H9 (cell line): Measurements from ENCODE around the gene ZNF212. TPM values are rescaled to one million over a fixed set of nuclear protein-coding genes. Genes with fewer than 3 reads are reported as not detected.

Source experiments
- DNase-seq: peaks from one replicate; pipeline ENCODE4 v3.0.0-alpha.2; 2017
- H2AFZ ChIP-seq: one replicate; pipeline ENCODE4 v1.6.1; 2013; ENCODE audit warnings: mild to moderate bottlenecking, low read length, control low read depth, moderate library complexity
- H2AK5ac ChIP-seq: 2 replicates; pipeline ENCODE4 v1.6.1; 2013; ENCODE audit warnings: low read length, control low read depth, mixed read lengths; ENCODE audit not compliant: insufficient read length
- H2BK120ac ChIP-seq: one replicate; pipeline ENCODE4 v1.6.1; 2013; ENCODE audit warnings: low read depth, mild to moderate bottlenecking, low read length, control low read depth, inconsistent platforms; ENCODE audit not compliant: poor library complexity, severe bottlenecking
- H2BK12ac ChIP-seq: 2 replicates; pipeline ENCODE4 v1.6.1; 2013; ENCODE audit warnings: low read length, control low read depth, mixed read lengths, low read depth; ENCODE audit not compliant: insufficient read length
- H2BK15ac ChIP-seq: 2 replicates; pipeline ENCODE4 v1.6.1; 2013; ENCODE audit warnings: low read depth, low read length, control low read depth
- H2BK20ac ChIP-seq: one replicate; pipeline ENCODE4 v1.6.1; 2013; ENCODE audit warnings: low read depth, mild to moderate bottlenecking, low read length, control low read depth, inconsistent platforms; ENCODE audit not compliant: poor library complexity, severe bottlenecking
- H2BK5ac ChIP-seq: 2 replicates; pipeline ENCODE4 v1.6.1; 2013; ENCODE audit warnings: low read length, control low read depth, mixed read lengths; ENCODE audit not compliant: insufficient read length
- H3K14ac ChIP-seq: 2 replicates; pipeline ENCODE4 v1.6.1; 2013; ENCODE audit warnings: low read length, control low read depth; ENCODE audit not compliant: insufficient read depth
- H3K18ac ChIP-seq: 2 replicates; pipeline ENCODE4 v1.6.1; 2013; ENCODE audit warnings: low read depth, mild to moderate bottlenecking, mixed read lengths, low read length, control low read depth; ENCODE audit not compliant: insufficient read length
- H3K23ac ChIP-seq: 2 replicates; pipeline ENCODE4 v1.6.1; 2013; ENCODE audit warnings: low read length, control low read depth, mixed read lengths, low read depth; ENCODE audit not compliant: insufficient read length
- H3K23me2 ChIP-seq: 2 replicates; pipeline ENCODE4 v1.6.1; 2013; ENCODE audit warnings: low read depth, mild to moderate bottlenecking, mixed read lengths, low read length, control low read depth; ENCODE audit not compliant: insufficient read length, poor library complexity, severe bottlenecking
- H3K27ac ChIP-seq: 2 replicates; pipeline ENCODE4 v1.5.1; 2013; ENCODE audit warnings: low read length, control low read depth, mixed read lengths, low read depth; ENCODE audit not compliant: insufficient read length
- H3K27me3 ChIP-seq: 2 replicates; pipeline ENCODE4 v1.6.1; 2013; ENCODE audit warnings: low read length, control low read depth, inconsistent platforms; ENCODE audit not compliant: insufficient read depth
- H3K4ac ChIP-seq: 2 replicates; pipeline ENCODE4 v1.6.1; 2013; ENCODE audit warnings: low read depth, mild to moderate bottlenecking, control low read depth, inconsistent platforms, low read length, moderate library complexity
- H3K4me1 ChIP-seq: 2 replicates; pipeline ENCODE4 v1.6.1; 2013; ENCODE audit warnings: low read length, control low read depth, inconsistent platforms; ENCODE audit not compliant: insufficient read depth
- H3K4me2 ChIP-seq: 2 replicates; pipeline ENCODE4 v1.6.1; 2013; ENCODE audit warnings: low read length, control low read depth, mixed read lengths; ENCODE audit not compliant: insufficient read length, insufficient read depth
- H3K56ac ChIP-seq: 2 replicates; pipeline ENCODE4 v1.6.1; 2013; ENCODE audit warnings: low read depth, mild to moderate bottlenecking, mixed read lengths, low read length, control low read depth; ENCODE audit not compliant: insufficient read length
- H3K79me1 ChIP-seq: 2 replicates; pipeline ENCODE4 v1.6.1; 2013; ENCODE audit warnings: low read depth, mild to moderate bottlenecking, moderate library complexity, low read length, control low read depth, inconsistent platforms; ENCODE audit not compliant: insufficient read depth, poor library complexity, severe bottlenecking
- H3K79me2 ChIP-seq: 2 replicates; pipeline ENCODE4 v1.6.1; 2013; ENCODE audit warnings: low read length, control low read depth, inconsistent platforms; ENCODE audit not compliant: insufficient read depth
- H3K9ac ChIP-seq: 2 replicates; pipeline ENCODE4 v1.6.1; 2013; ENCODE audit warnings: low read length, control low read depth, mixed read lengths; ENCODE audit not compliant: insufficient read length; ENCODE audit errors: extremely low read depth
- H3K9me3 ChIP-seq: one replicate; pipeline ENCODE4 v1.6.1; 2013; ENCODE audit warnings: low read depth, low read length, inconsistent platforms; ENCODE audit not compliant: control insufficient read depth
- H3T11ph ChIP-seq: one replicate; pipeline ENCODE4 v1.6.1; 2013; ENCODE audit warnings: mild to moderate bottlenecking, low read length, control low read depth, inconsistent platforms
- H4K20me1 ChIP-seq: one replicate; pipeline ENCODE4 v1.6.1; 2013; ENCODE audit not compliant: control insufficient read depth, insufficient read length, insufficient read depth
- H4K5ac ChIP-seq: 2 replicates; pipeline ENCODE4 v1.6.1; 2013; ENCODE audit warnings: low read depth, mild to moderate bottlenecking, mixed read lengths, low read length, control low read depth; ENCODE audit not compliant: insufficient read length
- H4K8ac ChIP-seq: replicated peaks from 2 replicates; pipeline ENCODE4 v1.6.1; 2013; ENCODE audit warnings: low read length, control low read depth, mixed read lengths, low read depth; ENCODE audit not compliant: insufficient read length
- H4K91ac ChIP-seq: 2 replicates; pipeline ENCODE4 v1.6.1; 2013; ENCODE audit warnings: low read depth, mild to moderate bottlenecking, moderate library complexity, mixed read lengths, low read length, control low read depth; ENCODE audit not compliant: insufficient read length
- H3K27ac Mint-ChIP-seq, 3 experiments: 2 replicates in 2 of 3; 3 replicates in 1 of 3; pipeline ENCODE4 v1.8.0; 2020 to 2021; ENCODE audit warnings: mixed read lengths in 3 of 3, mild to moderate bottlenecking in 1 of 3, moderate library complexity in 1 of 3
- H3K27me3 Mint-ChIP-seq: 2 replicates; pipeline ENCODE4 v1.8.0; 2021; ENCODE audit warnings: low read depth, mild to moderate bottlenecking, moderate library complexity, mixed read lengths
- H3K36me3 Mint-ChIP-seq, 3 experiments: 2 replicates in 2 of 3; 3 replicates in 1 of 3; pipeline ENCODE4 v1.8.0; 2020 to 2021; ENCODE audit warnings: low read depth in 3 of 3, mixed read lengths in 3 of 3; ENCODE audit not compliant: insufficient read depth in 1 of 3
- H3K4me1 Mint-ChIP-seq, 2 experiments: 2 replicates each; pipeline ENCODE4 v1.8.0; 2020; ENCODE audit warnings: mixed read lengths in 2 of 2
- H3K4me3 Mint-ChIP-seq, 2 experiments: 2 replicates in 1 of 2; 3 replicates in 1 of 2; pipeline ENCODE4 v1.8.0; 2020 to 2021; ENCODE audit warnings: mild to moderate bottlenecking in 2 of 2, mixed read lengths in 2 of 2, moderate library complexity in 1 of 2
- H3K9me3 Mint-ChIP-seq, 2 experiments: 2 replicates in 1 of 2; 3 replicates in 1 of 2; pipeline ENCODE4 v1.8.0; 2020; ENCODE audit warnings: mild to moderate bottlenecking in 2 of 2, mixed read lengths in 2 of 2, moderate library complexity in 1 of 2
- WGBS: extraction: QIAGEN DNeasy Blood & Tissue Kit; methylation state at CpG from one replicate; pipeline ENCODE4 v1.1.7; 2013; ENCODE audit warnings: missing lambda C conversion rate, low lambda C conversion rate, mixed read lengths; ENCODE audit not compliant: insufficient read length; ENCODE audit errors: extremely low coverage; 5-methylcytosine and 5-hydroxymethylcytosine counted together
- total RNA-seq: library from RNA; stranded (reverse); gene quantifications from 2 replicates; pipeline ENCODE4 v1.2.1, GENCODE V29; 2021
- TF ChIP-seq, protein P1 (sequence below): fragments of 200-600 bp; sonication (generic); conservative IDR thresholded peaks from 3 replicates; pipeline ENCODE4 v1.8.0; 2021; ENCODE audit warnings: antibody characterized with exemption, mild to moderate bottlenecking

Gene ZNF212
- total RNA-seq, 1 experiment from 2014 or later = 21.1 TPM

DNA sequence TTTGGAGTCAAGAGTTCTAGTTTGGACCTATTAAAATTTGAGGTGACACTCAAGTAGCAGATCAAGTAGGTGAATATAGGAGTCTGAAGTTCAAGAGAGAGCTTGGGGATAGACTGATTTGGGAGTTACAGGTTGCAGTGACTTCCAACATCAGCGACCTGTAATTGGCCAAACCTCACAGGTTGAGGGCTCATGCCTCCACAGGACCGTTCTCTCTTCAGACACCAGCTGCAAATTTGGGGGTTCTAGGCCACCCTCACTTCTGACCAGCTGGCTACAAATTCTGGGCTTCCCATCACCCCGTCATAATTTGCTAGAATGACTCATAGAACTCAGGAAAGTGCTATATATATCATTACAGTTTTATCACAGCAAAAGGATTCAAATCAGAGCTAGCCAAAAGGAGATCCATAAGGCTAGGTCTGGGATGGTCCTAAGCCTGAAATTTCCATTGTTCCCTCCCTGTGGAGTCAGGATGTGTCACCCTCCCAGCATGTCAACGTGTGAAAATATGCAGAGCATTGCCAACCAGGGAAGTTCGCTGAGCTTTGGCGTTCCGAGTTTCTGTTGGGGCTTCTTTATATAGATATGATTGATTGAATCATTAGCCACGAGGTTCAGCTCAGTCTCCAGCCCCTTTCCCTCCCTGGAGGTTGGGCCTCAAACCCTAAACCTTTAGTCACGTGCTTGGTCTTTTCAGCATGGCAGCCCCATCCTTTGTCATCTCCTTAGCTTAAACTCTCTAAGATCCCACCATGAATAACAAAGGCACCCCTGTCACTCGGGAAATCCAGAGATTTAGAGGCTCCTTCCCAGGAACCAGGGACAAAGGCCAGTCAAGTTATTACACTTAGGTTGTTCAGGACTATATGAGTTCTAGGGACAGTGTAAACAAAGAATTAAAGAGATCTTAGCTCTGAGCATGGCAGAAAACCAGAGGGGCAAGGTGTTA, 20.7 kb upstream of the ZNF212 start:
- TF ChIP-seq, protein P1, sequence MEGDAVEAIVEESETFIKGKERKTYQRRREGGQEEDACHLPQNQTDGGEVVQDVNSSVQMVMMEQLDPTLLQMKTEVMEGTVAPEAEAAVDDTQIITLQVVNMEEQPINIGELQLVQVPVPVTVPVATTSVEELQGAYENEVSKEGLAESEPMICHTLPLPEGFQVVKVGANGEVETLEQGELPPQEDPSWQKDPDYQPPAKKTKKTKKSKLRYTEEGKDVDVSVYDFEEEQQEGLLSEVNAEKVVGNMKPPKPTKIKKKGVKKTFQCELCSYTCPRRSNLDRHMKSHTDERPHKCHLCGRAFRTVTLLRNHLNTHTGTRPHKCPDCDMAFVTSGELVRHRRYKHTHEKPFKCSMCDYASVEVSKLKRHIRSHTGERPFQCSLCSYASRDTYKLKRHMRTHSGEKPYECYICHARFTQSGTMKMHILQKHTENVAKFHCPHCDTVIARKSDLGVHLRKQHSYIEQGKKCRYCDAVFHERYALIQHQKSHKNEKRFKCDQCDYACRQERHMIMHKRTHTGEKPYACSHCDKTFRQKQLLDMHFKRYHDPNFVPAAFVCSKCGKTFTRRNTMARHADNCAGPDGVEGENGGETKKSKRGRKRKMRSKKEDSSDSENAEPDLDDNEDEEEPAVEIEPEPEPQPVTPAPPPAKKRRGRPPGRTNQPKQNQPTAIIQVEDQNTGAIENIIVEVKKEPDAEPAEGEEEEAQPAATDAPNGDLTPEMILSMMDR = no peak
- Histone ChIP-seq H2AFZ (no peak overlapping the region), H2BK5ac (no peak overlapping the region), H3K23ac (no peak overlapping the region), H3K27me3 (no peaks in the 10 kb centered on the region), H4K5ac (no peak overlapping the region), H3K79me1 (no peaks in the 10 kb centered on the region), H3K56ac (no peak overlapping the region), H4K8ac (no peak overlapping the region), H3K9me3 (no peaks in the 10 kb centered on the region), H2BK15ac (no peak overlapping the region), H2BK20ac (no peak overlapping the region), H3K18ac (no peak overlapping the region), H3K4me2 (no peak overlapping the region), H2BK120ac (no peak overlapping the region), H4K20me1 (no peaks in the 10 kb centered on the region), H3K4me1 (no peaks in the 10 kb centered on the region), H3K27ac (no peak overlapping the region), H4K91ac (no peak overlapping the region), H3K4ac (no peak overlapping the region), H3K14ac (no peak overlapping the region), H3K79me2 (no peaks in the 10 kb centered on the region; the same call in 1 of the 2 replicates), H2BK12ac (no peak overlapping the region), H3K9ac (no peak overlapping the region), H2AK5ac (no peak overlapping the region), H3K23me2 (no peaks in the 10 kb centered on the region), H3T11ph (no peak overlapping the region)
- Mint-ChIP-seq H3K4me1 (peaks cover 18 to 19% of the 10 kb centered on the region in 2 experiments), H3K9me3 (no peaks in the 10 kb centered on the region), H3K27me3 (no peaks in the 10 kb centered on the region), H3K4me3 (no peak overlapping the region), H3K36me3 (peaks cover 39 to 85% (median 70%) of the 10 kb centered on the region in 3 experiments), H3K27ac (peak overlapping the region; percentile 35 to 81 (median 68); a peak in 6 of 7 replicates)
- DNase-seq = no peak
- no CpG with 5 or more reads among the region's 10 CpGs for WGBS
